ENCODE measurements around the gene CYLD.

The CYLD gene

DNA sequence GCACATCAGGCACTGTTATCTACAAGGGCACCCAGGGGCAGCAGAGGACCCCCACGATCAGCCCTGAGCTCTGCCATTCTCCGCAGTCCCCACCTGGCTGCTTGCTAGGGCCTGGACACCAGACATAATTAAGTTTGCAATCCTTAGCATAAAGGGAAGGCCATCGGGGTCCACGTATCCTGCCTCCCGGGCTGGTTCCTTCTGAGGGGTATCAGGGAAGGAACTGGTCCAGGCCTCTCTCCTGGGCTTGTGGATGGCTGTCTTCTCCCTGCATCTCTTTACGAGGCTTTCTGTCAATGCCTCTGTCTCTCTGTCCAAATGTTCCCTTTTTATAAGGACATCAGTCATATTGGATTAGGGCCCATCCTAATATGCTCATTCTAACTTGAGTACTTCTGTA, 77.8 kb downstream of the CYLD start:
- DNase-seq (ENCODE audit: low spot score): no peak

DNA sequence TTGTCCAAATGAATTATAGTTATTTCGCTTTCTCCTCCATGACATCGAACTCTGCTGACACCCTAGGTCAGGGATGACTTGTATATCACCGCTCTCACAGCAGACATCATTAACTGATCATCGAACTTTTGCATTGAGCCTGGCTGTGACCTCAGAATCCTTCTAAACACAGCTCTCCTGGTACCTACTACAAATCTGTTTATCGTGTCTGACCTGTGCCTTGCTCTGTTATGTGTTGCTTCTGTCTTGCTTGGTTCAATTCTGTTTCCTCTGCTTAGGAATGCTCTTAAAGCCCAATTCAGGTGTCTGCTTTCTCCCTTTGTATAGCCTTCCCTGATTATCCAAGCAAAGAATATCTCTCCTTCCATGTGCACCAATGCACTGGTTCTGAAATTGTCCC, 78.3 kb downstream of the CYLD start:
- no peak for DNase-seq (ENCODE audit: low spot score)

DNA sequence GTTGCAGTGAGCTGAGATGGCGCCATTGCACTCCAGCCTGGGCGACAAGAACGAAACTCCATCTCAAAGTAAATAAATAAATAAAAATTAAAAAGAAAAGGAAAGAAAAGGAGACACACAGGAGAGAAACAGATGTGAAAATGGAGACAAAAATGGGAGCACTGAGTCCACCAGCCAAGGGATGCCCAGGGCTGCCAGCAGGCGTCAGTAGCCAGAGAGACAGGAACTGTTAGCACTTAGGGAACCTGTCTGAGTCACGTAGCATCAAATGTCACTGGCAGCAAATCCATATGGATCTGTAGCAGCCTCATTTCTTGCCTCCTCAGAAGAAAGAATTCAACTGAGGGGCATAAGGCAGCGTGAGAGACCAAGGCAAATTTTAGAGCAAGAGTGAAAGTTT, 79.7 kb downstream of the CYLD start:
- DNase-seq (ENCODE audit: low spot score): peak; percentile 35

DNA sequence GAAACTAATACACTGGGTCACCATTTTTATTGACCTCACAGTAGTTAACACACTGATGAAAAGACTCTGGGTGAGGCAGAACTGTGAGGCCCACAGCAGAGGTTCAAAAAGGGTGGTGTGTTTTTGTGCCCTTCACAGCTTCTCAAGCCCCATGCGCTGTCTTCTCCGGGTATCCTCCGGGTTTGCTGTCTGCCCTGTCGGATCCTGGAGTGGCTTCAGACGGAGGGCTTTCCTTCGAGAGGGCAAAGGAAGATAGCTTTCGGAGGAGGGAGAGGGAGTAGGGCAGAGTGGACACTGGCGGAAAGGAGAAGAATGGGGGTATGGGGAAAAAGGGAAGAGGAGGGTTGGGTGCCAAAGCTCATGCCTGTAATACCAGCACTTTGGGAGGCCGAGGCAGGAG, 80.8 kb downstream of the CYLD start:
- DNase-seq (ENCODE audit: low spot score): no peak

DNA sequence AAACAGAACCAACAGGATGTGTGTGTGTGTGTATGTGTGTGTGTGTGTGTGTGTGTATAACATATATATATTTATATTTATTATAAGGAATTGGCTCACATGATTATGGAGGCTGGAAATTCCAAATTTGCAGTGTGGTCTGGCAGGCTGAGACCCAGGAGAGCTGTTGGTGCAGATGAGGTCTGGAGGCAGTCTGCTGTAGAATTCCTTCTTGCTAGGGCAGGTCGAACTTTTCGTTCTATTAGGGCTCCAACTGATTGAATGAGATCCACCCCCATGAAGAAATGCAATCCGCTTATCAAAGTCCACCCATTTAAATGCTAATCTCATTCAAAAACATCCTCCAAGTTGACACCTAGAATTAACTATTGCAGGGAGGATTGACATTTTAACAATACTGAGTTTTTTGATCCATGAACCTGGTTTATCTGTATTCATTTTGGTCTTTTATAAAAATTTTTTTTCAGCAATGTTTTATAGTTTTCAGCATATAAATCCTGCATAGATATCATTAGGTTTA, 85.0 kb downstream of the CYLD start:
- no peak for DNase-seq (ENCODE audit: low spot score)

DNA sequence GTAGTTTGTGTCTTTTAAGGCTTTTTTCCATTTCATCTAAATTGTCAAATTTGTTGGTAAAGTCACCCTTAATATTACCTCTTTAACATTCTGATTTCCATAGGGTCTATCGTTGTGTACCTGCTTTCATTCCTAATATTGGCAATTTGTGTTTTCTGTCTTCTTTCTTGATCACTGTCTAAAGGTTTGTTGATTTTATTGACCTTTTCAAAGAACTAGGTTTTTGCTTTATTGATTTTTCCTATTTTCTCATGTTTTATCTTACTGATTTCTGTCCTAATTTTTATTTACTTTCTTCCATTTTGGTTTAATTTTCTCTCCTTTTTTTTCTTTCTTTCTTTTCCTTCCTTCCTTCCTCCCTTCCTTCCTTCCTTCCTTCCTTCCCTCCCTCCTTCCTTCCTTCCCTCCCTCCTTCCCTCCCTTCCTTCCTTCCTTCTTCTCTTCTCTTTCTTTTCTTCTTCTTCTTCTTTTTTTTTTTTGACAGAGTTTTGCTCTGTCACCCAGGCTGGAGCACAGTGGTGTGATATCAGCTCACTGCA, 86.3 kb downstream of the CYLD start:
- no peak for DNase-seq (ENCODE audit: low spot score)

DNA sequence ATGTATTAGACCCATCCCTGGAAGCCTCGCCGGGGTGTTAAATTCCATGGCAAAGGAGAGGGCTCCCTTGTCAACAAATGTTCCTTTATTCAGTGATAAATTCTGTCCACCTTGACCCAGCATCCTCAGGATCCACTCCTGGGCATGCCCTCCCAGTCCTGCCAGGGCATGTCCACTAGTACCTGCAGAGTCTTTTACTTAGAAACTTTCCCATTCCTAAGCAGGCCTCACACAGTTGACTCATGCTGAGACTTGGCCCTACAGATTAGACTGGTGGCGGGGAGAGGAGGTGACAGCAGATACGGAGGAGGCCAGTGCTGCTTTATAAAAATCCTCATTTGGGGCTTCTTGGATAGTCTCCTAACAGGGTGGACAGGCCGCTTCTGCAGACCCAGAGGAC, 88.8 kb downstream of the CYLD start:
- no peak for DNase-seq (ENCODE audit: low spot score)

DNA sequence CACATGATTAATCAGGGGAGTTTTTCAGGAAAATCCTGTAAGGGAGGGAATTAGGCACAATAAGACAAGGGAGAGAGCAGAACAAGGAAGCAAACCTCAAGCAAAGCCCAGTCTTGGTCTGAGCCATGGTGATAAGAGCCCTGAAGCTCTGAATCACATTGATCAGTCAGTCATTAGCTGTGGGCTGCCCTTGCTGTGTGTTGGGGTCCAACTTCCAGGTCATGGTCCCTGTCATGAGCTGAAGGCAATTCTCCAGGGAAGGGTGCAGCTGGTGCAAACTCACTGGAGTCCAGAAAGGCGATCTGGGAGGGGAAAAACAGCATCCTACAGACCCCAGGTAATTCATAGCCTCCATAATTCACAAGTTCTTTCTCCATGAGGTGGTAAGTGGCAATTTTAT, 89.9 kb downstream of the CYLD start:
- no peak for DNase-seq (ENCODE audit: low spot score)

DNA sequence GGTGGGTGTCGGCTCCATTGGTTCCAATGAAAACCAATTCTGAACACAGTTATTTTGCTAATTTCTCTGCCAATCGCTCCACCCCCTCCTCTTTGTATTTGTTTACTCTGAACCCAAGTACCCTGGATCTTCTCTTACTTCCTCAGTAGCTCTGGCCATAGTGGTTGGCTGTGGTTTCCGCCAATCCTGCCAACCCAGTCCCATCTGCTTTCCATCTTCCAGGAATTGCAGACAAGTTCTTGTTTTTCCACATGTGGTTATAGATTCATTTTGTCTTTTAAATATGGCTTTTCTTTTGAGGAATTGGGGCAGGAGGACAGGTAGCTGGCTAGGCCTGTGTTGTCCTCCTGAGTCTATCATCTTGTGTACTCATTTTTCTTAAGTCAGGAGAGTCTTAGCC, 92.0 kb downstream of the CYLD start:
- no peak for DNase-seq (ENCODE audit: low spot score)

DNA sequence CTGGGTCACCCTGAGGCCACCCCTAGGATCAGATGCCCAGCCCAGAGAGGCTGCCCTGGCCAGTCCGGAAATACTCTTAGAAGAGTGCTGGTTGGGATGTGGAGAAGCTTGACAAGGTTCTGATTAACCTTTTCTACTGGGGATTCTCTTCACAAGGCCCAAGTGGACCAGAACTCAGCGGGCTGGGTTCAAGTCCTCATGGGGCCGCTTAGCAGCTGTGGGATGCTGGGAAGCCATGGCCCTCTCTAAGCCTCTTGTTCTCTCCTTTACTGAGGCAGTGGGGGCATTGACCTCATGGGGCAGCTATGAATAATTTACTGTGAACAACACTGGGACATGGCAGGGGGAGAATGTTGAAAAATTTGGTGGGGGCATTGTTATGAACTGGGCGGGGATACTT, 92.8 kb downstream of the CYLD start:
- DNase-seq (ENCODE audit: low spot score): no peak

DNA sequence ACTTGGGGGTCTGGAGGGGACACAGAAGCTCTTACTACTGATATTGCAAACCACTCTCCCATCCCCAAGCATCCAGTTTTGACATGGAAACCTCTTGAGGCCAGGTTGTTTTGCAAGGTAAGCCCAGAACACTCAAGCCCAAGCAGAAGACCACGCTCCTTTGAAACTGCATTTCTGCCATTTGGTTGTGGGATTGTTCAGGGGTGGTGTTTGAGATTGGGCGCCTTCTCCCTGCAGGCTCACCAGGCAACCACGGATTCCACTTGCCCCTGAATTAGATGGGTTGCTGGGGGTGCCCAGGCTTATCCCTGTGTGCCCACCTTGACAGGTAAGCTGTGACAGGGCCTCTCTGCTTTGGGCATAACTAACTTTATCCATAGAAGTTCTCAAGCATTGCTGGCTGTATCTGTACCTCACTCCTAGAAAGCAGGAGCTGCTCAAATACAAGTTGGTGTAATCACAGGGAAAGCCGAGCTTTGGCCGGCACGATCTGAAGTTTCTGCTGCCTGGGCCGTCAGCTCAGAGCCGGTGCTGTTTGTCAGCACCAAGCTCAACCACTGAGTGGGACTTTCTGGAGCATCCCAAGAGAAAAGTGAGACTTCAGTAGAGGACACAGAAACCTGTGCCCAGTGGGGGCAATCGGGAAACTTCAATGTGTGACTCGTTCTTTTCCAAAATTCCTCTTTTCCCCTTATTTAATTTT, 93.6 kb downstream of the CYLD start:
- DNase-seq (ENCODE audit: low spot score): no peak

DNA sequence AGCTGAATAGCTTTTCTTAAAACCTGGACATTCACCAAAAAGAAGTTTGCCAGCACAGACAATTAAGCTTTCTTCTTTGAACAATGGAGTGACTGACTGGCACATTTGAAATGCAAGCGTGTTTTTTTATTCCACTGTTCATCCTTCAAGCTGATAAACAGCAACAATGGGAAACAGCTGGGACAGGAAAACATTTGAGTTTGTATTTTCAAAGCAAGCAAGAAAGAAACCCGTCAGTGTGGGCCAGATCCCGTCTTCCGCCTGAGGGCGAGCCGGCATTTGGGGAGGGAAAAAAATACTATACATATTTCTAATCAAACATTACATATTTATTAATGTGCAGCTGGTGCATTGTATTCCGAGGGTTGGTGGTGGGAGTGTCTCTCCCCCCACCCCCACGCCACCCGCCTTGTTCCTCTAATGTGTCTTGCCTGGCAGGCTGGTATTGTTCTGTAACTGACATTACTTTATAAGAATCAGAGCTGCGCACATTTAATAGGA, 94.3 kb downstream of the CYLD start:
- DNase-seq (ENCODE audit: low spot score): no peak

DNA sequence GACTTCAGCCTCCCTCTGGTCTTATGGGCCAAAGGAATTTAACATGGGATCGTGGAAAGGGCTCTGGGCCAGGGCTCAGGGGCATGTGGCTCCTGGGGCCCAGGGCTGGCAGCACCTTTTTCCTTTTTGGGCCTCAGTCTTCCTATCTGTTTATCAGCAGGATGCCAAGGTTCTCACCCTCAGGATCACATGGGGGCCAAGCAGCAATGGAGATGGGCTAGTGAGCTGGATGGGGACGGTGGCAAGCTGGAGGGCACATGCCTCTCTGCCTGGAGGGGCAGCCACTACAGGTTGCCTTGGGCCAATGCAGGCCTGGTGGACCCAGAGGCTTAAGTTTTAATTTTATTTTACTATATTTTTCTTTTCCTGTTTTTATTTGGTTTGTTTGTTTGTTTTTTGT, 95.4 kb downstream of the CYLD start:
- no peak for DNase-seq (ENCODE audit: low spot score)

DNA sequence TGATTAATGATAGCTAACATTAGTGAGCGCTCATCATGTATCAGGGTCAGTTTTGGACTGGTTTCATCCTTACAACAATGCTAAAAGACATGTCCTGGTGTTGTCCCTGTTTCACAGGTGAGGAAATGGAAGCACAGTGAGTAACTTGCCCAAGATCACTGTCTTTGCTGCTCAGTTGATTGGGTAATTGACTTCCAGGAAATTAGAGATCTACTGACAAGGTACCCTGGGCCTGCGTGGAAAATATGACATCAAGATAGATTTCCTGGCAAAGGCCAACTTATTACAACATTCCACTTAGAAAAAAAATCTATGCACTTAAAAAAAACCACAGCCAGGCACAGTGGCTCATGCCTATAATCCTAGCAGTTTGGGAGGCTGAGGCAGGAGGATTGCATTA, 96.3 kb downstream of the CYLD start:
- no peak for DNase-seq (ENCODE audit: low spot score)

DNA sequence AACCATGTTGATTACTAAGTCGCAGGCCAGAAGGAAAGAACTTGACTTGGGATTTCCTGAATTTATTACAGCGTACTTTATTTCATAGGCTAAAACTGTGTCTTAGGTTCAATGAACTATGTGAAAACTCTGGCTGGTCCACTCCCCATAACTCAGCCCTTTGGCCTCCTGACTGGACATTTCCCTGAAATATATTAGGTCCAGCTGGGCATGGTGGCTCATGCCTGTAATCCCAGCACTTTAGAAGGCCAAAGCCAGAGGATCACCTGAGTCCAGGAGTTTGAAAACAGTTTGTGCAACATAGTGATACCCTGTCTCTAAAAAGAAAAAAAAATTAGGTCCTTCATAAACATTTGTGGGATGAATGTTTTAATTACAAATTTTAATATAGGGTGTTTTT, 97.0 kb downstream of the CYLD start:
- DNase-seq (ENCODE audit: low spot score): no peak

DNA sequence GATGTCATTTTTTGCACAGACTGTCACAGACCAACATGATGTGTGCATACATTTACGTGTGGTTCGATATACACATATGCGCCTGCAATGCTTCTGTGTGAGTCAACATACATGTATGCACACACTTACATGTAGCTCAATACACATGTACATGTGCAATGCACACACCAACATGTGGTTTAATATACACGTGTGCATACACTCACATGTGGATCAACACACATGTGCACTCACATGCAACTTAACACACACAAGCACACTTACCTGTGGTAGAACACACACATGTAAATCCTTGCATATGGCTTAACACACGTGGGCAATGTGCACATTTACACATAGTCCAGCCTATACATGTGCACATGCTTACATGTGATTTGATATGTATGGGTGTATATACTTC, 97.5 kb downstream of the CYLD start:
- DNase-seq (ENCODE audit: low spot score): no peak

DNA sequence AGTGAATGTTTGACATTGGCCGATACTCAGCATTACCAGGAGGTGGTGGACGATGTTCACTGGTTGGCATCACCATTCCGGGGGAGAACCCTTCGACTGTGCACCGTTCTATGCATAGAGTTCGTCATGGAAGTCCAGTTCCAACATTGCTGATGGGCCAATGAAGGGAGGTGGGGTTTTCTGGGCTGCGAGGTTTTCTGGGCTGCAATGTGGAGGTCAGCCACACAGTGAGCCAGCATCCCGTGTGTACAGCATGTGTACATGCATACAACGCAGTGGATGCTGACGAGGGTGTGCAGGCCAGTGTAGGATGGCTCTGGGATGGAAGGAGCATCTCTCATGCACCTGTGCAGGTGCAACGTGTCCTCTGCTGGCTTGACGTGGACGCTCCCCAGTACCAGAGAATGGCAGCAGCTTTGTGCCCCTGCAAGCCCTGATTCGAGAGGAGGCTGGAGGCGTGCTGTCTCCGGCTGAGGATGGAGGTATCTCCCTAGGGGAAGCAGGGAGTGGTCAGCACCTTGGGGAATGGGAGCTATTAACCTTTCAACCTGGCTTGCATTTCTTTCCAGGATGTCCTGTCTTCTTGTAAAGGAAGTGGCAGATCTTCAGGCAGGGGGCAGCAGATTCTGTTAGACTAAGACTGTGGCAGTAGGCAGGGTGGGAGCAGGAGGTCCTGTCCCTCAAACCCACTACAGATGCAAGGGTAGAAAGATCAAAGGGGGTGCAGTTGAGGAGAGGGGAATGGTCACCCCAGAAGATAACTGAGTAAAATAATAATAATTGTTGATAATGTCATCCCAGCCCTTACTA, 98.2 kb downstream of the CYLD start:
- peak; percentile 18 for DNase-seq (ENCODE audit: low spot score)

DNA sequence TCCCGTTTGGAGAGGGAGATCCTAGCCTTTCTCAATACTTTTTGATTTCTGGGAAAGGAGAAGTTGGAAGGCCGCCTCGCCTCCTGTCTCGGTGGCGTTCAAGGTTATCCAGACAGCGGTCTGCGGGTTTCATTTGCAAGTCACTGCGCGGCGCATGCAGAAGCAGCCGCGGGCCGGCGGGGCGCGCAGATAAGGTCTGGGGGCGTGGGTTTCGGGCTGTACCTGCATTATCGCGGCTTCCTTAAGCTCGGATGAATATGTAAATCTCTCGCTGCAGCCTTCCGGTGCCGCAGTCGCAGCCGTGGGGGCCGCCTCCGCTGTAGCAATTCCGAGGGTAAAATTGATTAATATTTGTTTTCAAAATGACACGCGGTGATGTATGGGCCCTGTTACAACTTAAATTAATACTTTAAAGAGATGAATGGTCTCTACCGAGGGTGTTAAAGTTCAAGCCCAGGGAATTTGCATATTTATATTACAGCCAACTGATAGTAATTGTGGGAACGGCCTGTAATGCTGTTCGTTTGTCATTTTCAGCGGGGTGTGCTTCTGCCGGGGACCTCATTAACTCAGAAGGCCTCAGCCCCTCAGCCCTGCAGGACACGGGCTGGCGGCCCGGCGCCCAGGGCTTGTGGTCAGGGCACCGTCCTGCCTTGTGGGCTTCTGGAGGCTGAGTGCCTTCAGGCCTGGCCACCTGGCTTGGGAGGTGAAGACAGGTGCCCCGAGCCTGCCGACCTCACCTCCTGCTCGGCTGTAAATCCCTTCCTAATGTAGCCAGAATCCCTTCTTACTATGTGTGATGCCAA, 99.4 kb downstream of the CYLD start:
- peak; percentile 93 for DNase-seq (ENCODE audit: low spot score)

DNA sequence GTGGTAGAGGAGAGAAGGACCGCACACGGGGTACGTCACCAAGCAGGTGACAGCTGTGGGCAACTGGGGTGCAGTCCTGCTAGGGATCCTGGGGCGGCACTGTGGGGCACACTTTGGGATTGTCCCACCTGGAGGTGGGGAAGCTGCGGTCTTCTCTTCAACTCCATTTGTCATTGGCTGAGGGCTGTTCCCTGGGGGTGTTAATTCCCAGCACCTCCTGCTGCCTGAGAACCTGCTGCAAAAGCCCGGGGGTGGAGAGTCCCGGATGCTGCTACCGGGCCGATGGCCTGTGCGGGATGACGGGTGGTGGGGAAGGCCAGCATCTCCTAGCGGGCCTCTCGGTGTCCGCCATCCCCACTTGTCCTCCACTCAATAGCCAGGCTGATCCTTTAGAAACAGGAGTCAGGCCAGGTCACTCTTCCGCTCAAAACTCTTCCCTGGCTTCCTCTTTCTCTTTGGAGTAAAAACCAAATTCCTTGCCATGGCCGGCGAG, 100.2 kb downstream of the CYLD start:
- no peak for DNase-seq (ENCODE audit: low spot score)

DNA sequence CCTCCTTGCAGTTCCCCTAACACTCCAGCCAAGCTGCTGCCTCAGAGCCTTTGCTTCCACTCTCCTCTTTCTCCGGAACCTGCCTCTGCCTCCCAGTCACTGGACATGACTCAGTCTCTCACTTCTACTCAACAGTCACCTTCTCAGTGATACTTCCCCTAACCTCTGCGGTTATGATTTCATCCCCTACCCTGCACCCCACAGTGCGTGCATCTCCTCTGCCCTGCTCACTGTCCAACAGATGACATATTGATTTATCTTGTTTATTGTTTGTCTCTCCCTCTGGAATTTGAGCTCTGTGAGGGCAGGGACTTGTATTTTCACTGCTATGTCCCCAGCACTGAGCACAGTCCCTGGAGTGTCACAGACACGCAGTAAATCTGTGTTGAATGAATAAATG, 100.7 kb downstream of the CYLD start:
- no peak for DNase-seq (ENCODE audit: low spot score)

DNA sequence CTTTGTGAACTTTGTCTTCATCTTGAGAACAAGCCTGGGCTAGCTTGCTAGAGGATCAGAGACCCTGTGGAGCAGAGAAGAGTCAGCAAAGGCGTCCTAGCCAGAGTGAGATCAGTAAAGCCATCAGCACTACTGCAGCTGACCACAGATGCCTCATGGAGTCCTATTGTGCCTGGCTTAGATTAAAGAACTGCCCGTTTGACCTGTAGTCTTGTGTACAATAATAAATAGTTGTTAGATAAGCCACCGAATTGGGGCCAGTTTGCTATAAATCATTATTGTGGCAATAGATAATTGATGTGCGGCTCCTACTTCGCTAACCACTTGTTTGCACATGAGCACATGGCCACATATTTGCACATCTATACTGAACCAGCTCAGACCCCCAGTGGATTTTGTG, 103.0 kb downstream of the CYLD start:
- DNase-seq (ENCODE audit: low spot score): no peak

DNA sequence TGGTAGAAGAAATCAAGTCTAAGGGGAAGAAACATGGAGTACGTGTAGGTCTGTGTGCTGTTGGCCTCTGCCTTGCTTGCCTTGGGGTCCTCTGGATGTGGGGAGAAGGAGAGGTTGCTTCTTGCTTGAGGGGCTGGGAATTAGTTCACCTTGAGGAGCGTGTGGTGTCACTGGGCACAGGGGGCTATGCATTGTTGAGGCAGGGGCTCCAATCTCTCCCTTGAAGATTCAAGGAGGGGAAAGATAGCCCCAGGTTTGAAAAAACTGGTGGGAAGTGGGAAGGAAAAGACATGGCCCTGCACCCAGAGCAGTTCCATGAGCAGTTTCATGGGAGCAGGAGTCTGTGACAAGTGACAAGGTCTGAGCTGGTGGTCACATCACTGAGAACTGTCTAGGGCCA, 103.4 kb downstream of the CYLD start:
- DNase-seq (ENCODE audit: low spot score): no peak
